GM18861 (cell line): Measurements from ENCODE around the gene NT5C2.
A peak's percentile ranks its signal among the peaks of the same experiment; 100 is the strongest.

ENCODE experiments used
- ATAC-seq: cut with Tn5 transposase; IDR thresholded peaks from one replicate; pipeline ENCODE4 v1.9.1; 2021; ENCODE audit not compliant: unreplicated experiment

Gene NT5C2

DNA sequence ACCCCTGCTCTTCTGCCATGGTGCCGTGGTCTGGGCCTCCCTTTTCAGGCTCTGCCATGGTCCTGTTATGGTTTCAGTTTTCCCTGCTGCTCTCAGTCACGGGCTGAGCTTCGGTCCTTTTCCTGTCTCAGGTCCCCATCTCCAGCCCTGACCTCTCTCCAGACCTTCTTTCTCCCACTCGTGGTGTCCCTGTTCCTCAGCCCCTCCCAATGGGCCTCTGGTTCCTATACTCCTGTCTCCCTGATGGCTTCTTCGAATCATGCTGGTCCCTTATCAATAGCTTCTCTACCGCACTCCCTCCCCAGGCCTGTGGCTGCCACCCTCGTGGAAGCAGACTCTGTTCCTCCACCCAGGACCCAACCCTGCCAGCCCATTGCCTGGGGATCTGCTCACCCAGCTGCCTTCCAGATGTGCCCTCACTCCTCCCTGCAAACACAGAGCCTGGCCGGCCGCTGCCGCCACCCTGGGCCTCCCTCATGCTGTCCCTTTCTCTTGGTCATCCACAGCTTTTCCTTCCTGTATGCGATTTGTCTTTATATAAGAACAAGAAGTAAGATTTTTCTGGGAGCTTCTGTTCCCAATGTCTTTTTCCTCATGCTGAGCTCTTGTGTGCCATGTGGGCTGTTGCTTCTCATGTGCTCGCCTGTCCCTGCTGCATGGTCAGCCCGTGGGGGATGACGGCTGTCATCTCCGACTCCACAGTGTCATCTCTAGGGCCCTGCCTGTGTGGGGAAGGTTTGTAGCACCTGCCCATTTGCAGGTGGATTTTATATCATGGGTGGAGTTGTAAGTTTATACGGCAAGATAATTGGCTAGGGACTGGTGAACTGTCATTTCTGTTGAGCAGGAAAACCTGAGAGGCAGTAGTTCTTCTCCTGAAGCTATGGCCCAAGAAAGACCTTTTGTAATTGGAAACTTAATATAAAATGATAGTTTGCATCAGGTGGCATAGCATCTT is 126.7 kb downstream of the NT5C2 start:
- no peak for ATAC-seq

DNA sequence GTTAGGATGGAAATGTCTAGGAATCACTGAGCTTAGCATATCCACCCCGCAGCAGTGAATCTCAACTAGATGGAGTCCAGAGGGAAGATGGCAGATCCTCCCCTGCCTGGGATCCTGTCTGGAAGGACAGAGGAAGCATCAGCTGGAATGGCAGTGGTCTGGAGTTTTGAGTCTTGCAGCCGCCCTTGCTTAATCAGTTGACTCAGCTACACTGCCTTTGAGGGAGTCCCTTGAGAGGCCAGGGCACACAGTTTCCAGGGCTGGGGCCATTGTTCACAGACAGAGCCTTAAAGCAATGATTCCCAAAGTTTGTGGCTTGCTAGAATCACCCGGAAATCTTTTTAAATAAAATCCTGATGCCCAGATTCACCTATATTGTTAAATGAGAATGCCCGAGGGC is 128.1 kb downstream of the NT5C2 start:
- ATAC-seq = no peak

DNA sequence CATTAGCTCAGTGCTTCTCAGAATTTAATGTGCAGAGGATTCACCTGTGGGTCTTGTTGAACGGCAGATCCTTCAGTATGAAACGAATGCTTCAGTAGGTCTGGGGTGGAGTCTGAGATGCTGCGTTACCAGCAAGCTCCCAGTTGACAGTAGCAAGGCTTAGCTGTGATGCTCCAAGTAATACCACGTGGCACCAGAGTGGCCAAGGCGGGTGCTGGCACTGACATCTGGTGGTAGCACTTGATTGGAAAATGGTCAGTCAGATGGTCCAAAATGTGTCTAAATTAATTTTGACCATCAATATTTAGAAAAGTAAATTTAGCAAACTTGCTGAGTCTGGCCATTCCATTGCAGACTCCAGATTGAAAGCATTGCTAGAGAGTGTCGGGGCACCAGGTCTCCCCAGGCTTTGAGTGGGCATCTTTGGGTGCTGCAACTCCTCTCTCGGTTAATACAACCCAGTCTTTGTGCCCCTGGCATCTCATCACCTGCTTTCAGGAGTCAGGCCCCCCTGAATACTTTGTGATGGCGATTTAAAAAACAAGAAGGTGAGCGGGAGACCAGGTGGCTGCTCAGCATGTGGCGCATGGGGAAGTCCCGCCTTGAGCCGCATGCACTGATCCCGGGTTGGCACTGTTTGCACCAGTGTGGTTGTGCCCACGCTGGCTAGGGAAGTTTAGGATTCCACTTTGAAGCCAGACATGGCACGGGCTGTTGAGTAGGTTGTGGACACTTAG is 130.1 kb downstream of the NT5C2 start:
- ATAC-seq = no peak

DNA sequence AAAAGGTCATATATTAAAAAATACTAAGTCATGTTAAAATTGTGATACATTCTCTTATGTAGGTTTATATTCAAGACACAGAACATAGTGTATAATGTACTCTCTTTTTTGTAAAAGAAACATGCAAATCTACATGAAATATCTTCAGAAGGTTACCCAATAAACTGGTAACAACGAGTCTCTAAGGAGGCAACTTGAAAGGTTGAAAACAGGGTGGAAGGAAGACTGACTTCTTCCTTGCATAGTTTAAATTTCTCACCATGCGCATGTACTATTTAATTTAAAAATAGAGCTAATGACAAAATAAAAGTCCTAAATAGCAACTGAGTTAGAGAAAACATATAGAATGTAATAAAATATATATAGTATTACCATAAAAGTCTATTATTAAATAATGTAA is 132.5 kb downstream of the NT5C2 start:
- ATAC-seq = no peak

DNA sequence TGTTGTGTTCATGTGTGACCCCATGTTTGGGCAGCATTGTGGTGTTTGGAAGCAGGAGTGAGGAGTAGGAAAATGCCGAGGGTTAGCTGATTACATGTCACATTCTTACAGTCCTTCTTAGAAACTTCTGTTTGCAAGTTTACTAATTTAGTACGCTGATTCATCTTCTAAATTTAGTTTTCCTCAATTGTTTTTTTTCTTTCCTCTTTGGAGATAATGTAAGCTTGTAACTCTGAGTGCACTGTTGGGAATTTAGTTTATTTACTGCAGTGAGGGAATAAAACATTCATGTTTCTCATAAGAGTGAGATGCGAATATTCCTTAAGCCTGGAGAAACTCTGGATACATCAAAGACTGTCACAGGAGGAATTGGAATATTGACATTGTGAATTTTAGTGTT is 135.0 kb downstream of the NT5C2 start:
- no peak for ATAC-seq

DNA sequence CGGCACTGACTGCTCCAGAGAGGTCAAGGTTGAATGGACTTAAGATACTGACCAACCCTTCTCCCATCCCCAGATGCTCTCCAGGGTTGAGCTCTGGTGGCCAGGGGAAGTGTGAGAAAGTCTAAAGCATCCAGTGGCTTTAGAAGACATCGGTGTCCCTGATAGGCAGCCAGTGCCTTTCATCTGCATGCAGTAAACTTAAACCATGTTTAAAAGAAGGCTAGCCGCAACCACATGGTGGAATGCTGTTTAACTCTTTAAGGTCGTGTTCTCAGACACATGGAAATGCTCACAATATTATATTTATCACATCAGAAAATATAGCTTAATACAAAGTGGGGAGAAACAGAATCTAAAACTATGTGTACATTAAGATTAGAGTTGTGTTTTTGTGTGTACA is 138.0 kb downstream of the NT5C2 start:
- no peak for ATAC-seq

DNA sequence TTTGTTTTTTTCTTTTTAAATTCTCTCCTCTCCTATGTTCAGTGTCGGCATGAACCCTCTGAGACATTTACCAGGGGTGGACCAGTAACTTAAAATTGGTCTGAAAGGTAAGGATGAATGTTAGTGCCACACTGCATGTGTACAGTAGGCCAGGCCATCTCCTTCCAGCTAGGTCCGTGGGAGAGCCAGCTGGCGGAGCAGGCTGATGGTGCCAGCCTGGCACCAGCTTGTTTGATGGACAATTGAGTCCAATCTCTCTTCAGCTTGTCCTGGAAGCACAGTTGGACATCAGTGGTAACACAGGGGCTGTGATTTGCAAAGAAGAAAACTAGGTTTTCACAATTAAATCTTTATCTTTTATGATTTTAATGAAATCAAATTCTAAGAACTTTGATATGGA is 138.5 kb downstream of the NT5C2 start:
- ATAC-seq = no peak

DNA sequence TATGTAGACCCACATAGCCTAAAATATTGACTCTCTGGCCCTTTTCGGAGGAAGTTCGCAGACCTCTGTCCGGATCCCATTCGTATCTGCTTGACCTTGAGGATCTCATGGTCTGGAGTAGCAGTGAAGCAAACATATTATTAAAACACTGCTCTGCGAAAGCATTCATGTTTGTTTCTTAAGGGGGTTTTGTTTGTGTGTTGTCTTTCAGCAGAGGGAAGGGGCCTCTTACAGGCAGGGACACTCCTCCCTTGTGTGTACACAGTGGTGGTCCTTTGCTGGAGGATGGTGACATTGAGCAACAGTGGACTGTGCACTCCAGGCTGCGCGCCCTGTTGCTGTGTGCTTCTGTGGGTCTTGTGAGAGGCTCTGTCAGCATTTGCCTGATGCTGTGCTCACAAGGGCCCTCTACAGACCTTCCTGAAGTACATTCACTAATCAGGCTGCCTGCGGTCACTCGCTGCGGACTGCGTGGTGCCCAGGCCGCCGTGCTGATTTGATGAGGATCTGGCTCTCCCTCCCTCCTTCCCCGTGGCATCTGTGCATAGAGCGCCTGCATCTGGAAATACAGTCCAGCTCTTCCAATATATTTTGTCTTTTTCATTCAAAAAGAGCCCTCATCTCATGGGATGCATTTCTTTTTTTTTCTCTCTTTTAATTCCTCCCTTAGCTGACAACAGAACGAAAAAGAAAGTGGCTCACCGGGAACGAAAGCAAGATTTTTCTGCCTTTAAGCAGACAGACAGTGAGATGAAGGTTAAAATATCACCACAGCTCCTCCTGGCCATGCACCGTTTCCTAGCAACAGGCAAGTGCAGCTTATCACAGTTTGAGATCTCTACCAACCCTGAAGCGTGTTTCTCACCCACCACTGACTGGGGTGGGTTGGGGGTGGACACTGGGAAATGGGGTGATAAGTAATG is 139.2 kb downstream of the NT5C2 start:
- ATAC-seq = peak; percentile 79

DNA sequence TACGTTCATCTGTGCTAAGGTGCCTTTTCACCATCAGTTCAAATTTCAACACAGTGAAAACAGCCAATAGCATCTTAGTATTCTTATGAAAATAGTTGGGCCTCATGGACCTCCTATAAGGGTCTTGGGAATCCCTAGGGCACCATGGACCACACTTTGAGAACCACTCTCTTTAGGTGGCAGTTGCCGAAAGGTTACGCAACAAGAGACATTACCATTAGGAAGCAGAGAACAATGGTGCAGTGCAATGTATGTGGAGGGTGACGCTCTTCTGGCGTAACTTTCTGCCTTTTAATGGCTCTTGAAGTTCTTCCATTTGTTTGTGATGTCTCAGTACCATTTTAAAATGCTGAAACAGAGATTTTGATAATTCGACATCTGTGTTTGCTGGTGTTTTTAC is 143.8 kb downstream of the NT5C2 start:
- ATAC-seq = no peak

DNA sequence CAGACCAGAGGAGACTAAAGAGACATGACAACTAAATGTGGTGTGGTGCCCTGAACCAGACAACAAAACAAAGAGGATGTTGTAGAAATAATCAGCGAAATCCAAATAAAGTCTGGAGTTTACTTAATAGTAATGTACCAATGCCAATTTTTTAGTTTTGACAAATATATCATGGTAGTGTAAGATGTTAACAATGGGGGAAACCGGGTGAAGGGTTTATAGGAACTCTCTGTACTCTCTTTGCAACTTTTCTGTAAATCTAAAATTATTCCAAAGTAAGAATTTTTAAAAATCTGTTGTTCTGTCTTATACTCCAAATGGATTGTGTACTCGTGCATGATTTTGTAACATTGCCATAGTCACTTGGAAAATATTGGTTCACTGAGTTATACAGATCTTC is 145.7 kb downstream of the NT5C2 start:
- ATAC-seq = no peak

DNA sequence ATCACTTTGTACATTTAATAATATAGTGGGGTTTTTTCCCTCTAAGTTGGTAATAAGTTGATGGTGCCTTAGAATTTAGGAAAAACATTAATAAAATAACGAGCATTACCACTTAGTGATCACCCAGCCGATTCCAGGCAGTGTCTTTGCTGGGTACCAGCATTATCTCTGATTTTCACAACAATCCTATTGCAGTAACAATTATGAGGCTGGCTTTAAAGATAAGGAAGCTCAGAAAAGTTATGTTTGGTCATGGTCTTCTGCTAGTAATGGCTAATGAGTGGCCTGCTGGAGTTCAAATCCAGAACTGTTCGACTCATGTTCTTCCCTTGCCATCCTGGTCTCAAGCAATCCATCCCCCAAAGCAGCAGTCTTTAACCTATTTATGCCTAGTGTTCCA is 147.1 kb downstream of the NT5C2 start:
- ATAC-seq = no peak

DNA sequence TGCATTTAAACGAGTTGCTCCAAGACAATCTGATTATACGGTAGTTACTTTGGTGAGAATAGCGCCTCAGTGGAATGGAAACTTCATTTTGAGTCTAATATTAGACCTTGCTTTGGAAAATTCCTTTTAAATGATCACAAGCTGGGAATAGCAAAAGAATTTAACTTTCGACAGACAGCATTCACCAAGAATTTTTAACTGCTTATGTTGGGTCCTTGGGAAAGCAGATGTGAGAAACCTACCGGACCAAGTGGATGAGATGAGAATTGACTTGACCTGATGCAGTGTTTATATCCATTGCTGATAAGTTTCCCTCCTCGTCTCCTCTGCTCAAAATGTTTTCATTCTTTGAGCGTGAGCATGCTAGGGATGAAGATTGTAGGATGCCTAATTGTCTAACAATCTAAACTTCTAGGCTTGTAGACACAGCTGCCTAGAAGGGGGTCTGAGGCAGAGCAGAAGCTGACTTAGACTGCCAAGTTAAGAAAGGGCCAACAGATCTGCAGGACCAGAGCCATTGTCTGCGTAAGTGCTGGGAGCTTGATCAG is 148.1 kb downstream of the NT5C2 start:
- ATAC-seq = no peak

DNA sequence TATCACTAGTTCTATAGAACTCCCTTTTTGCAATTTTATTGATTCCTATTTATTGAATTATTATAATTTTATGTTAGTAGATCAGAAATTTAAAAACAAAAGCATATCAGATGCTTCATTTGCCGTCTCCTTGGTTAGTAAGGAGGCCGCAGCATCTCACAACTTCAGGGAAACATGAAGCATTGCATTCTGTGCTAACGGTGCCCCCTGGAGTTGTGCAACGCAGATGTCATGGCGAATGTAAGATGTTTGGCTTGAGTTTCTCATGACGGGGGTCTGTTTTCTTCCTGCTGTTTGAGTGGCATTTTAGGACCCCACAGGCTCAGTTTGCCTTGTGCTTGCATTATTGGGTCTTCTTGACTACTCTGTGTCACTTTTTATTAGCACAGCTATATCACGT is 150.2 kb downstream of the NT5C2 start:
- no peak for ATAC-seq

DNA sequence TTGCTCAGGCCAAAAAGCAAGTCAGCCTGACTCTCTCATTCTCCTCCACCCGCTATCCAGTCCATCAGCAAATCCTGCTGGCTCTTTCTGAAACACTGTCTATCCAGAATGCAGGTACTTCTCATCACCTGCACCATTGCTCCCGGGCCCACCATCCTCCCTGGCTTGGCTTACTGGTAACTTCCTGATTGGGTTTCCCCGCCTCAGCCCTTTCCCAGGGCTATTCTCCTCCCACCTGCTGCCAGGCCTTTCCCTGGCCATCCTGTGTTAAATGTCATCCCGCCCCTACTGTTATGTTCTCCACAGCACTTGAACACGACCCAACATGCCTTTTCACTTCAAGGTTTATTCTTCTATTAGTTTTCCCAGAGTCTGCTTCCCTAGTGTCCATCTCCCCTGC is 150.9 kb downstream of the NT5C2 start:
- ATAC-seq = no peak

DNA sequence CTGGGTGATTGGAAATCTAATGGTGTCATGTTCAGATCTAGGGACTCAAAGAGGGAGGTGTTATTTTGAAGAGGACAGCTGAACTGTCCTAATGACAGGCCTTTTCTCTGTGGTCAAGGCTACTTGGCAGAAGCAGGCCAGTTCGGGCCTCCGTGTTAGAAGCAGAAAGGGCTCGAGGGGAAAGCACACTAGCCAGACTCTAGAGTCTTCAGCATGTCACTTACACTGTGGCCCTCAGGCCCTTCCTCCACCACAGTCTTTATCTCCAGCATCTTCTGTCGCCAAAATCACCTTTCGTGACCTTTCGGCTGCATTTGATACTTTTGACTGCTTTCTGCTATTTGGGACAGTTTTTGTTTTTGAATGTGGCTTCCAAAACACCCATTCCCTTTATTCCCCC is 151.7 kb downstream of the NT5C2 start:
- ATAC-seq = no peak

DNA sequence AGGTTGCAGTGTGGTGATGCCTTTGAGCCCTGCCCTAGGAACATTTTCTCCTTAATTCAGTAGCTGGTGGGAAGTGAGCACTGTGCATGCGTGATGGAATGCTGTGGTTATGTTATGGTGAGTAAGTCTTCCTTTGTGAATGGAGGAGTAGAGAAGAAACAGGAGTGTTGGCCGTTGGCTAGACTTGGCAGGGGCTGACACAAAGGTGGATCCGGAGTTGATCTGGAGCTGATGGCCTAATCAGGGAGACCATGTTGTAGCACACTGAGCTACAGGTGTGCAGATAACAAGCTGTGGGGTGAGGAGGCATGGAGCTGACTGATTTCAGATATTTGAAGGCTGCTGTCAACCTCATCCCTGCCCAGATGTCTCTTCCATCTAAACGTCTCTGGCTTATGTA is 152.7 kb downstream of the NT5C2 start:
- ATAC-seq = no peak

DNA sequence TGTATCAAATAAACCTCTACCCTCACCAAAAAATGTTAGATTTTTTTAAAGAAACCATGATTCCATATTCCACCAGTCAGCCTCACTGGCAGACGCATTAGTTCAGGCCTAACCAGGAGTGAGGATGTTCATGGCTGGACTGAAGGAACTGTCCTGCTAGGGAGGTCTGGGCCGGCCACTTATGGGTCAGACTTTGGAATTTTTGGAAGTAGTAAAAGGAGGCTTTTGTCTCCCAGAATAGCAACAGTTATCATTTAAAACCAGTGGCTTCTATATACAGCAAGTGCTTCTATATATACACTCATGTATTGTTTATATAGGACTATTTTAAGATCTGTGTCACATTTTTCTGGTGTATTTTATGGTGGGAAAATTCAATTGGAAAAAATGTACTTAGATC is 154.5 kb downstream of the NT5C2 start:
- ATAC-seq = no peak
